ENCODE results near the gene HAPLN3. TPM values are rescaled to one million over a fixed set of nuclear protein-coding genes. Genes with fewer than 3 reads are reported as not detected.

HAPLN3 gene
- total RNA-seq, 1 experiment from 2014 or later: 168 TPM

GRCh38 chr15:88874275-88874674 lies 21.1 kb downstream of the HAPLN3 start:
- in situ Hi-C loops (cut with HindIII; ENCODE audit: low pct_unique_long_range_greater_than_20kb, low sequenced_read_pairs) (no loop called here), intact Hi-C loops (cut with micrococcal nuclease; ENCODE audit: unreplicated experiment) (no loop called here)
- ATAC-seq (no peak), DNase-seq (ENCODE audit: low read depth, low spot score) (no peak)
- no peak overlapping the region for H3K27ac ChIP-seq (ENCODE audit: low read length)
- H3K36me3 ChIP-seq (ENCODE audit: control insufficient read depth, insufficient read depth, low read length): peaks cover 2% of the 10 kb centered on the region; the same call in 1 of the 2 replicates
- H3K4me3 ChIP-seq (ENCODE audit: low read depth in 2 of 2, low read length in 2 of 2): no peak overlapping the region
- no peaks in the 10 kb centered on the region for H3K27me3 ChIP-seq (ENCODE audit: control insufficient read depth, insufficient read depth, low read length)
- BruUV-seq (replicated peaks): no TSS peak
- TF ChIP-seq SIN3A (IDR thresholded peaks at IDR 0.05; ENCODE audit: borderline replicate concordance, insufficient read depth, low read depth, low read length) (no peak), TCF7L2 (IDR thresholded peaks at IDR 0.05; ENCODE audit: low read depth, low read length) (no peak), CTCF (IDR thresholded peaks at IDR 0.05) (no peak), POLR2AphosphoS5 (IDR thresholded peaks at IDR 0.05; ENCODE audit: low read depth, low read length) (no peak), REST (IDR thresholded peaks at IDR 0.05; ENCODE audit: insufficient read depth in 1 of 2, low read depth in 2 of 2, low read length in 1 of 2) (no peak)
- peaks cover 7% of the 10 kb centered on the region; the same call in 1 of the 2 replicates for H3K4me1 ChIP-seq (ENCODE audit: control insufficient read depth, insufficient read depth, low read length)
- CTCF ChIA-PET: no interaction called here
- H3K9me3 ChIP-seq (ENCODE audit: control insufficient read depth, insufficient read depth, low read depth, low read length): no peaks in the 10 kb centered on the region
- POLR2A ChIA-PET: no interaction called here

- BruUV-seq (replicated peaks): no TSS peak
- Histone ChIP-seq H3K36me3 (ENCODE audit: control insufficient read depth, insufficient read depth, low read length) (peaks cover 2% of the 10 kb centered on the region; the same call in 1 of the 2 replicates), H3K9me3 (ENCODE audit: control insufficient read depth, insufficient read depth, low read depth, low read length) (no peaks in the 10 kb centered on the region), H3K27ac (ENCODE audit: low read length) (no peak overlapping the region), H3K27me3 (ENCODE audit: control insufficient read depth, insufficient read depth, low read length) (no peaks in the 10 kb centered on the region), H3K4me3 (ENCODE audit: low read depth in 2 of 2, low read length in 2 of 2) (no peak overlapping the region), H3K4me1 (ENCODE audit: control insufficient read depth, insufficient read depth, low read length) (peaks cover 7% of the 10 kb centered on the region; the same call in 1 of the 2 replicates)
- intact Hi-C loops (cut with micrococcal nuclease; ENCODE audit: unreplicated experiment) (no loop called here), in situ Hi-C loops (cut with HindIII; ENCODE audit: low pct_unique_long_range_greater_than_20kb, low sequenced_read_pairs) (no loop called here)
- POLR2A ChIA-PET: no interaction called here
- ATAC-seq (no peak), DNase-seq (ENCODE audit: low read depth, low spot score) (no peak)
- CTCF ChIA-PET: no interaction called here
- TF ChIP-seq TCF7L2 (IDR thresholded peaks at IDR 0.05; ENCODE audit: low read depth, low read length): no peak
- TF ChIP-seq SIN3A (IDR thresholded peaks at IDR 0.05; ENCODE audit: borderline replicate concordance, insufficient read depth, low read depth, low read length): no peak
- no peak for TF ChIP-seq CTCF (IDR thresholded peaks at IDR 0.05)
- no peak for TF ChIP-seq REST (IDR thresholded peaks at IDR 0.05; ENCODE audit: insufficient read depth in 1 of 2, low read depth in 2 of 2, low read length in 1 of 2)
- no peak for TF ChIP-seq POLR2AphosphoS5 (IDR thresholded peaks at IDR 0.05; ENCODE audit: low read depth, low read length)
Observed at GRCh38 chr15:88873786-88874185, 21.6 kb downstream of the HAPLN3 start.
